H9 (cell line): ENCODE measurements around the gene RNF13. TPM values are rescaled to one million over a fixed set of nuclear protein-coding genes. Genes with fewer than 3 reads are reported as not detected.

Experiments
- DNase-seq: peaks from one replicate; pipeline ENCODE4 v3.0.0-alpha.2; 2017
- H2AFZ ChIP-seq: one replicate; pipeline ENCODE4 v1.6.1; 2013; ENCODE audit warnings: mild to moderate bottlenecking, low read length, control low read depth, moderate library complexity
- H2AK5ac ChIP-seq: 2 replicates; pipeline ENCODE4 v1.6.1; 2013; ENCODE audit warnings: low read length, control low read depth, mixed read lengths; ENCODE audit not compliant: insufficient read length
- H2BK120ac ChIP-seq: one replicate; pipeline ENCODE4 v1.6.1; 2013; ENCODE audit warnings: low read depth, mild to moderate bottlenecking, low read length, control low read depth, inconsistent platforms; ENCODE audit not compliant: poor library complexity, severe bottlenecking
- H2BK12ac ChIP-seq: 2 replicates; pipeline ENCODE4 v1.6.1; 2013; ENCODE audit warnings: low read length, control low read depth, mixed read lengths, low read depth; ENCODE audit not compliant: insufficient read length
- H2BK15ac ChIP-seq: 2 replicates; pipeline ENCODE4 v1.6.1; 2013; ENCODE audit warnings: low read depth, low read length, control low read depth
- H2BK20ac ChIP-seq: one replicate; pipeline ENCODE4 v1.6.1; 2013; ENCODE audit warnings: low read depth, mild to moderate bottlenecking, low read length, control low read depth, inconsistent platforms; ENCODE audit not compliant: poor library complexity, severe bottlenecking
- H2BK5ac ChIP-seq: 2 replicates; pipeline ENCODE4 v1.6.1; 2013; ENCODE audit warnings: low read length, control low read depth, mixed read lengths; ENCODE audit not compliant: insufficient read length
- H3K14ac ChIP-seq: 2 replicates; pipeline ENCODE4 v1.6.1; 2013; ENCODE audit warnings: low read length, control low read depth; ENCODE audit not compliant: insufficient read depth
- H3K18ac ChIP-seq: 2 replicates; pipeline ENCODE4 v1.6.1; 2013; ENCODE audit warnings: low read depth, mild to moderate bottlenecking, mixed read lengths, low read length, control low read depth; ENCODE audit not compliant: insufficient read length
- H3K23ac ChIP-seq: 2 replicates; pipeline ENCODE4 v1.6.1; 2013; ENCODE audit warnings: low read length, control low read depth, mixed read lengths, low read depth; ENCODE audit not compliant: insufficient read length
- H3K23me2 ChIP-seq: 2 replicates; pipeline ENCODE4 v1.6.1; 2013; ENCODE audit warnings: low read depth, mild to moderate bottlenecking, mixed read lengths, low read length, control low read depth; ENCODE audit not compliant: insufficient read length, poor library complexity, severe bottlenecking
- H3K27ac ChIP-seq: 2 replicates; pipeline ENCODE4 v1.5.1; 2013; ENCODE audit warnings: low read length, control low read depth, mixed read lengths, low read depth; ENCODE audit not compliant: insufficient read length
- H3K27me3 ChIP-seq: 2 replicates; pipeline ENCODE4 v1.6.1; 2013; ENCODE audit warnings: low read length, control low read depth, inconsistent platforms; ENCODE audit not compliant: insufficient read depth
- H3K4ac ChIP-seq: 2 replicates; pipeline ENCODE4 v1.6.1; 2013; ENCODE audit warnings: low read depth, mild to moderate bottlenecking, control low read depth, inconsistent platforms, low read length, moderate library complexity
- H3K4me1 ChIP-seq: 2 replicates; pipeline ENCODE4 v1.6.1; 2013; ENCODE audit warnings: low read length, control low read depth, inconsistent platforms; ENCODE audit not compliant: insufficient read depth
- H3K4me2 ChIP-seq: 2 replicates; pipeline ENCODE4 v1.6.1; 2013; ENCODE audit warnings: low read length, control low read depth, mixed read lengths; ENCODE audit not compliant: insufficient read length, insufficient read depth
- H3K56ac ChIP-seq: 2 replicates; pipeline ENCODE4 v1.6.1; 2013; ENCODE audit warnings: low read depth, mild to moderate bottlenecking, mixed read lengths, low read length, control low read depth; ENCODE audit not compliant: insufficient read length
- H3K79me1 ChIP-seq: 2 replicates; pipeline ENCODE4 v1.6.1; 2013; ENCODE audit warnings: low read depth, mild to moderate bottlenecking, moderate library complexity, low read length, control low read depth, inconsistent platforms; ENCODE audit not compliant: insufficient read depth, poor library complexity, severe bottlenecking
- H3K79me2 ChIP-seq: 2 replicates; pipeline ENCODE4 v1.6.1; 2013; ENCODE audit warnings: low read length, control low read depth, inconsistent platforms; ENCODE audit not compliant: insufficient read depth
- H3K9ac ChIP-seq: 2 replicates; pipeline ENCODE4 v1.6.1; 2013; ENCODE audit warnings: low read length, control low read depth, mixed read lengths; ENCODE audit not compliant: insufficient read length; ENCODE audit errors: extremely low read depth
- H3K9me3 ChIP-seq: one replicate; pipeline ENCODE4 v1.6.1; 2013; ENCODE audit warnings: low read depth, low read length, inconsistent platforms; ENCODE audit not compliant: control insufficient read depth
- H3T11ph ChIP-seq: one replicate; pipeline ENCODE4 v1.6.1; 2013; ENCODE audit warnings: mild to moderate bottlenecking, low read length, control low read depth, inconsistent platforms
- H4K20me1 ChIP-seq: one replicate; pipeline ENCODE4 v1.6.1; 2013; ENCODE audit not compliant: control insufficient read depth, insufficient read length, insufficient read depth
- H4K5ac ChIP-seq: 2 replicates; pipeline ENCODE4 v1.6.1; 2013; ENCODE audit warnings: low read depth, mild to moderate bottlenecking, mixed read lengths, low read length, control low read depth; ENCODE audit not compliant: insufficient read length
- H4K8ac ChIP-seq: replicated peaks from 2 replicates; pipeline ENCODE4 v1.6.1; 2013; ENCODE audit warnings: low read length, control low read depth, mixed read lengths, low read depth; ENCODE audit not compliant: insufficient read length
- H4K91ac ChIP-seq: 2 replicates; pipeline ENCODE4 v1.6.1; 2013; ENCODE audit warnings: low read depth, mild to moderate bottlenecking, moderate library complexity, mixed read lengths, low read length, control low read depth; ENCODE audit not compliant: insufficient read length
- H3K27ac Mint-ChIP-seq, 3 experiments: 2 replicates in 2 of 3; 3 replicates in 1 of 3; pipeline ENCODE4 v1.8.0; 2020 to 2021; ENCODE audit warnings: mixed read lengths in 3 of 3, mild to moderate bottlenecking in 1 of 3, moderate library complexity in 1 of 3
- H3K27me3 Mint-ChIP-seq: 2 replicates; pipeline ENCODE4 v1.8.0; 2021; ENCODE audit warnings: low read depth, mild to moderate bottlenecking, moderate library complexity, mixed read lengths
- H3K36me3 Mint-ChIP-seq, 3 experiments: 2 replicates in 2 of 3; 3 replicates in 1 of 3; pipeline ENCODE4 v1.8.0; 2020 to 2021; ENCODE audit warnings: low read depth in 3 of 3, mixed read lengths in 3 of 3; ENCODE audit not compliant: insufficient read depth in 1 of 3
- H3K4me1 Mint-ChIP-seq, 2 experiments: 2 replicates each; pipeline ENCODE4 v1.8.0; 2020; ENCODE audit warnings: mixed read lengths in 2 of 2
- H3K4me3 Mint-ChIP-seq, 2 experiments: 2 replicates in 1 of 2; 3 replicates in 1 of 2; pipeline ENCODE4 v1.8.0; 2020 to 2021; ENCODE audit warnings: mild to moderate bottlenecking in 2 of 2, mixed read lengths in 2 of 2, moderate library complexity in 1 of 2
- H3K9me3 Mint-ChIP-seq, 2 experiments: 2 replicates in 1 of 2; 3 replicates in 1 of 2; pipeline ENCODE4 v1.8.0; 2020; ENCODE audit warnings: mild to moderate bottlenecking in 2 of 2, mixed read lengths in 2 of 2, moderate library complexity in 1 of 2
- CTCF ChIP-seq: fragments of 200-600 bp; sonication (generic); conservative IDR thresholded peaks from 3 replicates; pipeline ENCODE4 v1.8.0; 2021; ENCODE audit warnings: antibody characterized with exemption, mild to moderate bottlenecking
- WGBS: extraction: QIAGEN DNeasy Blood & Tissue Kit; methylation state at CpG from one replicate; pipeline ENCODE4 v1.1.7; 2013; ENCODE audit warnings: missing lambda C conversion rate, low lambda C conversion rate, mixed read lengths; ENCODE audit not compliant: insufficient read length; ENCODE audit errors: extremely low coverage; 5-methylcytosine and 5-hydroxymethylcytosine counted together
- total RNA-seq: library from RNA; stranded (reverse); gene quantifications from 2 replicates; pipeline ENCODE4 v1.2.1, GENCODE V29; 2021

Gene RNF13
- total RNA-seq, 1 experiment from 2014 or later, result 23.4 TPM

- H3K56ac ChIP-seq, result no peak within 1 kb of the TSS
- no peak within 1 kb of the TSS for H2AK5ac ChIP-seq
- H2BK20ac ChIP-seq, result no peak within 1 kb of the TSS
- no peaks in the 10 kb centered on the region for H3K4me1 Mint-ChIP-seq
- no peaks in the 10 kb centered on the region for H3K9me3 Mint-ChIP-seq
- no peak for TF ChIP-seq CTCF
- no peak within 1 kb of the TSS for H2BK15ac ChIP-seq
- no peak within 1 kb of the TSS for H3K18ac ChIP-seq
- H3K4me3 Mint-ChIP-seq, result no peak within 1 kb of the TSS
- H4K5ac ChIP-seq, result no peak within 1 kb of the TSS
- no peak within 1 kb of the TSS for H3K27ac Mint-ChIP-seq
- no peak within 1 kb of the TSS for H3K9ac ChIP-seq
- H3K9me3 ChIP-seq, result no peaks in the 10 kb centered on the region
- H3K4me1 ChIP-seq, result no peaks in the 10 kb centered on the region
- H2AFZ ChIP-seq, result no peak within 1 kb of the TSS
- H3K4ac ChIP-seq, result no peak within 1 kb of the TSS
- H3K79me2 ChIP-seq, result no peaks in the 10 kb centered on the region
- no peaks in the 10 kb centered on the region; the same call in 1 of the 2 replicates for H3K27me3 Mint-ChIP-seq
- H3K23ac ChIP-seq, result no peak within 1 kb of the TSS
- no peak within 1 kb of the TSS for H3T11ph ChIP-seq
- H4K8ac ChIP-seq, result no peak within 1 kb of the TSS
- H3K79me1 ChIP-seq, result no peaks in the 10 kb centered on the region
- H2BK12ac ChIP-seq, result no peak within 1 kb of the TSS
- H3K36me3 Mint-ChIP-seq, result no peaks in the 10 kb centered on the region
- no peak within 1 kb of the TSS for H2BK120ac ChIP-seq
- H3K14ac ChIP-seq, result no peak within 1 kb of the TSS
- H3K4me2 ChIP-seq, result no peak within 1 kb of the TSS
- H3K27me3 ChIP-seq, result no peaks in the 10 kb centered on the region
- H3K23me2 ChIP-seq, result no peaks in the 10 kb centered on the region
- no peak within 1 kb of the TSS for H4K91ac ChIP-seq
- no CpG with 5 or more reads among the region's 4 CpGs for WGBS
- H3K27ac ChIP-seq, result no peak within 1 kb of the TSS
- no peak within 1 kb of the TSS for H2BK5ac ChIP-seq
- no peak for DNase-seq
- no peaks in the 10 kb centered on the region for H4K20me1 ChIP-seq
Measured at GRCh38 chr3:149792452-149793270, 20.4 kb upstream of the RNF13 start, which contains the start of gene ANKUB1. ANKUB1 (minus strand) TSS chr3:149792554; CDS start chr3:149792366, 188 bp downstream.
